HG03175 (cell line): Measurements from ENCODE around the gene C1QBP.
"Not testable (repeated sequence)": the region's sequence is repeated elsewhere in the genome, so short reads cannot be mapped to it uniquely, and the experiment has no call there.

ENCODE experiments used
- ATAC-seq: cut with Tn5 transposase; IDR thresholded peaks from one replicate; pipeline ENCODE4 v1.9.1; 2021; ENCODE audit warnings: mild to moderate bottlenecking, moderate library complexity; ENCODE audit not compliant: unreplicated experiment

Gene C1QBP

DNA sequence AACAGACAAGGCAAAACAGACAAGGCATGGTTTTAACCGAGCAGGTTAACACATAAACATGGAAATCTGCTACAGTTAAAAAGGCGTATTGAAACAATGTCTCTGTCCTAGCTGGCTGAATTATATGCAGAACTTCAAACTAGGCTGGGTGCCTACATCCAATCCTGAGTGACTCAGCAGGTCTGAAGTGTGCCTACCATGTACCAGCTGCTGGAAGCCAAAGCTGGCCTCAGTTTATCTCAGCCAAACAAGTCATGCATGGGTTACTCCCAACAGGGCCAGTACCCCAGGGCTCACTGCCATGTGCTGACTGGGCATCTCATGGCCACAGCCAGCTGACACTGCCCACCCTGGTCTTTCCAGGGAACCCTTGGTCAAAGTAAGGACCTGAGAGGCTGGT lies 4.0 kb downstream of the C1QBP start:
- ATAC-seq: no peak

DNA sequence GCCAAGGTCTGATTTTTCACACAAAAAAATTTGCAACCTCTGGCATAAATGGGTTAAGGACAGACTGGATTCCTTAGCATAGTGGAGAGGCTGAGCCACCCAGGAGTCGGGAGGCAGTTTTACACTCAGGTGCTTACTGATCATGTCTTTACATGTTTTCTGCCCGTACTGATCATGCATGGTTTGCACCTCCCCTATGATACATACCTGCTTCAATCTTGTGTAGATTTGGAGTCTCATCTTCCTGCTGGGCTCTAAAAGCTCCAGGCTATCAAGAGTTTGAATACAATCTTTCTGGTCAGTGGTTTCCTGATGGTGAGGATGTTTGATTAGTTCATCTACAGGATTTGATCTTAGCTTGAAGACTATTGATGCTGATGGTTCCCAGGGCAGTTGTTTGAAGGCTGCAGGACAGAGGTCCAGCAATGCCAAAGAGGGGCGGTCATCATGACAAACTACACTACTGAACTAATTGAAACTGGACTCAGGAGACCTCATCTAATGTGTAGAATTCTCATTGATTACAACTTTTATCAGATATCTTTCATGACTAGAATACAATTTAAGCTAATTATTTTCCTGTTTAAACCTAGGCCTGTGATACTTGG lies 6.9 kb downstream of the C1QBP start:
- ATAC-seq: no peak

DNA sequence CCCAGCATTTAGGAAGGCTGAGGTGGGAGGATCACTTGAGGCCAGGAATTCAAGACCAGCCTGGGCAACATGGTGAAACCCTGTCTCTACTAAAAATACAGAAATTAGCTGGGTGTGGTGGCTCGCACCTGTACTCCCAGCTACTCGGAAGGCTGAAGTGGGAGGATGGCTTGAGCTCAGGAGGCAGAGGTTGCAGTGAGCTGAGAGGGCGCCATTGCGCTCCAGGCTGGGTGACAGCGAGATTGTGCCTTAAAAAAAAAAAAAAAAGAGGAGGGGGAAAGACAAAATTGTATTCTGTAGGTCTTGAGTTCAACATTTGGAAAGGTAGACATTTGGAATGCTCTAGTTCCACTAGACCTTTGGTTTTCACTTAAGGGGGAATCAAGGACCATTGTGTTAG lies 7.7 kb downstream of the C1QBP start:
- ATAC-seq: not testable (repeated sequence)

DNA sequence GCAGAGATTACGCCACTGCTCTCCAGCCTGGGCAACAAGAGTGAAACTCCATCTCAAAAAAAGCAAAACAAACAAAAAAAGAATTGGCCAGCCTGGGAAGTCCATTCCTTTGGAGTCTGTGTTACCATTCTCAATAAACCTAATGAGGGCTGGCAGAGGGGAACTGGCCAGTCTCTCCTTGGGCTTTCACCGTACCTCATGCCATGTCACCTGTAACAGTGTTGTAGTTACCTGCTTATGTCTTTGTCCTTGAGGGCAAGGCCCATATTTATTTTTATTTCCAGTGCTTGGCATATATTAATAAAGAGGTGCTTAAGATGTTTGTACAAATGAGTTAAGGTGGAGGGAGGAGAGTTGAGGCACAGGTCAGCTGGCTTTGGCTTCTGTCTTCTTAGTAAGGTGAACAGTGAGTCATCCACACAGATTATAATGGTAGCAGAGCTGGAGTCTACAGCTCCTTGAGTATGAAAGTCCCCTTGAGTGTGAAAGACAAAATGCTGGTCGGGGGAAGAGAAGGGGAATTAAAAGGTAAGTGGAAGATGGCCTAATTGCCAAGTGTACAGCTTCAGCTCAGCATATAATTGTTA lies 8.4 kb downstream of the C1QBP start:
- no peak for ATAC-seq

DNA sequence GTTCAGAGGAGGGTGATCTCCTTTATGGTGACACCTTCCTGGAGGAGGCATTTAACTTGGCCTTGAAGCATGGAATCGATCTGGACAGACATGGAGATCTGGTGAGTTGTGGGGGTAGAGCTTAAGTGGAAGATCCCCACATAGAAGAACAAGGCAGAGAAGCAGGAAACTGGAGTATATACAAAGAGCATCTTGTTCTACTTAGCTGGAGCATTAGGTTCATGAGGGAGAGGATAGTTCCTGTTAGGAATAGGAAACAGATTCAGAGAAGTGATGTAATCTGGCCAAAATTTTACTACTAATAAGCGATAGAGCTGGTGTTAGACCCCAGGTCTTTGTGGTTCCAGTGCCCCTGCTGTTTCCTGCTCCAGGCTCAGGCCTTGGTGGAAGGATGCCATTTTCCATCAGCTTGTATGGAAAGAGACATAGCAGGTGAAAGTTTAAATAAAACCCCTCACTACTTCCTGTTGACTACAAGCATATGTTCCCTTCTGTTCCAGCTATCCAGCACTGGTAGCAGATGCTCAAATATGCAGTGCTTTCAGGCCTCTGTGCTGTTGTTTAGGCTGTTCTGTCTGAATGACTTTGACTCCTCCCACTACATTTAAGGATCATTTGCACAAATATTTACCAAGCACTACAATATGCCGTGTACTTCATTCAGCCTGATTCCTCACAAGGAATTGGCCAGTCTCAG lies 9.6 kb downstream of the C1QBP start:
- no peak for ATAC-seq

DNA sequence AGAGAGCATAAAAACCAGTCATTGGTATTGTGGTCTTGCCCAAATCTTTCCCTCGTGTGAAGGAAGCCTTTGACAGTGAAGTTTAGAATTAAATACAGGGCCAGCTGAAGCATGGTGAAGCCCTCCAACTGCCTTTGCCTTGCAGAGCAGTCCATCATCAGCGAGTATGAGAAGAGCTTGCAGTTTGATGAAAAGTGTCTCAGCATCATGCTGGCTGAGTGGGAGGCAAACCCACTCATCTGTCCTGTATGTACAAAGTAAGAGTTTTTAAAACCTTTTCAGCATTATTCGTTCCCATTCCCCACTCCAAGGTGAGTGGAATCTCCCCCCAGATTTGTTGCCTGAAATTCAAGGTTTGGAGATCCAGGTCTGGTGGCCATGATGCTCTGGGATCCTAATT lies 13.1 kb downstream of the C1QBP start:
- ATAC-seq: no peak

DNA sequence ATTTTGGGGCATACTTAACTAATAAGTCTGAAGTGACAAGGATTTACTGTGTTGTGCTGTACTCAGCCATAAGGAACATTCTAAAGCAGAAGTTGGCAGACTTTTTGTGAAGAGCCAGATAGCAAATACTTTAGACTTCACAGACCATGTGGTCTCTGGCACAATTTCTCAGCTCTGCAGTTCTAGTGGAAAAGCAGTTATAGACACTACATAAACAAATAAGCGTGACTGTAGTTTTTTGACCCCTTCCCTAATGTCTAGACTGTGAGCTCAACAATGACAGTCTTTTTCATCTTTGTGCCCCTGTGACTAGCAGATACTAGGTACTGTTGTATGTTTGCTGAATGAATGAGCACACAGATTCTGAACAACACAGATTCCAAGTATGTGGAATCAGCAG lies 14.0 kb downstream of the C1QBP start:
- no peak for ATAC-seq

DNA sequence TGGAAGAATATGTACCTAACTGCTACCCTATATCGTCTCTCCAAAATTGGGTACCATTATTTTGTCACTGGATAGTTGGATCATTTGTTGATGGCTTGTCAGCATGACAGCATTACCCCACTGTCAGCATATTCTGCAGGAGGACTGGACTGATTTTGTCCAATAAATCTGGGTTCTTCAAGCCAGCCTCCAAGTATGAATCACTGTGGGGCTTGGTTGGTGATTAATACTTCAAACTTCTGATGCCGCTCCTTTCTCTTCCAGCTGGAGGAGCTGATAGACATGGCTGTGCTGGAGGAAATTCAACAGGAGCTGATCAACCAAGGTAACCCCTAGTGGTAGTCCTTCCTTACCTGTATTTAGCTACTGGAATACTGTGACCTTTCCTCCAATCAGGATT lies 16.4 kb downstream of the C1QBP start:
- ATAC-seq: no peak

DNA sequence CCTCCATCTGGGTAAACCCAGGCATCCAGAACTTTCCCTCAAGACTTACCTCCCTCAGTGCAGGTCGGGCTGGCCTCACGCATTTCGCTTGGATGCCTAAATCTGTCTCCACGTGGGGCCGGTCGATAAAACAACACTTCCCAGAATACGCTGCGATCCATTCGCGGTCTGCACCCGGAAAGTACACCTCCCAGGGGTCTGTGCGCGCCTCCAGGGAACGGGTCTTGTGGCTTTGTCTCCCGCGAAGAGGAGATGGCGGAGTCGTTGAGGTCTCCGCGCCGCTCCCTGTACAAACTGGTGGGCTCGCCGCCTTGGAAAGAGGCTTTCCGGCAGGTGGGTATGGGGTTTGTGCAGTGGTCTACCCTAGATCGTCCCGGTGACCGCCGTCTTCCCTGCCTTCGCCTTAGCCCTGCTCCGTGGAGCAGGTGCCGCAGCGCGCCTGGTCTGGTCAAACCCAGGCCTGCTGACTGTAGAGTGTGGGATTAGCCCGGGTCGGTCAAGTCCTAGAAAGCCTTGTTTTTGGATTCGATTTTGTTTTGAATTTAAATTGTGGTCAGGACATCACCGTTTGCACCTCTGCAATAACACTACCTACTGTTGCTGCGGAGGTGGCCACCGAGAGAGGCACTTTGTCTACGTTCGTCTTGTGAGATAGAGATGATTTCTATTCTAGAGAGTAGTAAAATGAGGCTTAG lies 18.8 kb downstream of the C1QBP start, which contains the start of gene RPAIN:
Gene RPAIN (plus strand): TSS at position 224 of the 695 bp plus-strand sequence. CDS start 29 bp downstream, at position 253.
- peak; percentile 54 for ATAC-seq

DNA sequence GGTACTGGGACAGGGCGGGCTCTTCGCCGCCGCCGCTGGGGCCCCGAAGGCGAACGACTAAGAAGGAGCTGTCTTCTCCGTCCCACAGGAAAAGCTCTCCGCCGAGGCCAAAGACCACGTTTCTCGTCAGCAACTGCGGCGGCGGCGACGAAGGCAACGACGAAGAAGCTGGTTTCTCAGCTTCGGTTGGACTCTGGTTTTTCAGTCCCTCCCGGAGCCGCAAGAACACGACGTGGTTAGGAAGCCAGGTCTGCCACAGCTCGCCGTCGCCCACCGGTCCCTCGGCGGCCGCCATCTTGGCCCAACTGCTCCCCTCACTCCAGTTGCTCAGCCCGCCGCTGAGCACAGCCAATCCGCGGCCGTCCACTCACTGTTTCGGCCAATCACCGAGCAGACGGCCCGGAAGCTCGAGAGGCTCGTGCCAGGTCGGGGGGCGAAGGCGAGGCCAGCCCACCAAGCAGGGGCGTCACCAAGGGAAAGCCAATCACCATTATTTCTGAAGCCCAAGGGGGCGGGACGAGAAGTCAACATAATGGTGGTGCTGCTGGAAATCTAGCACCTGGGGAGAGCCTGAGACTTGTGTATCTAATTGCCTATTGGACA lies 19.5 kb downstream of the C1QBP start, which contains the start of gene NUP88:
Gene NUP88 (minus strand): TSS at position 307 of the 603 bp plus-strand sequence. CDS start 12 bp downstream, at position 295.
- ATAC-seq: peak; percentile 88

DNA sequence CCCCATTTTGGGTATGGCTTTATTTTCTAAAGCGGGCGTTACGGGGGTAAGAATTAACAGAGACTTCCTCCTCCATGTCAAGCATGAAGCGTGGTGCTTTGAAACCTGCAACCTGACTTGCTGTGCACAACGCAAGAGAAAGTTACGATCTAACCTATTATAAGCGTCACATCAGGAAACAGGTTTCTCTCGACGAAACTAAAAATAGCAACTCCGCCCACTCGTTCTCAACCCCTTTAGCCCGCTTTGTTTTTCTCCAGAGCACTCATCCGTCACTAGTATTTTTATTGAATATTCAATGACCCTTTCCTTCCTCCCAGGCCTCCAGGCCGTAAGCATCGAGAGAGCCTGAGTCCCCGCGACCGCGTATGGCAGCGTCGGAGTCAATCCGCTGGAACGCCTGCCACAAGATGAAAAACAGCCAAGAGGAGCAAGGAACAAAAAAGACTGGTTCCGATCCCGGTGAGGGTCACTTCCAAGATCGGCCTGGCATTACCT lies 20.0 kb downstream of the C1QBP start:
- peak; percentile 40 for ATAC-seq

DNA sequence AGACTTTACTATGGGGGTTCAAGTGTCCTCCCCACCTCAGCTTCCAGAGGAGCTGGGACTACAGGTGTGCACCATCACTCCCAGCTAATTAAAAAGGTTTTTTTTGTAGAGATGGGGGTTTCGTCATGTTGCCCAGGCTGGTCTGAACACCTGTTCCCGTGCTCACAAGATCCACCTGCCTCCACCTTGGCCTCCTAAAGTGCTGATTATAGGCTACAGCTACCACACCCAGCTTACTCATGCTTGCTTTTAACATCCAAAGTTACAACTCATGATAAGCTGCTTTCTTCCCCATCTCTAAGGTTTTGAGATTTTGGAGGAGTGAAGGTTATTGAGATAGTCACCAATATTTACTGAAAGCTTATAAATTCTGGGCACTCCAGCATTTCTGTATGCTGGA lies 22.1 kb downstream of the C1QBP start:
- no peak for ATAC-seq

DNA sequence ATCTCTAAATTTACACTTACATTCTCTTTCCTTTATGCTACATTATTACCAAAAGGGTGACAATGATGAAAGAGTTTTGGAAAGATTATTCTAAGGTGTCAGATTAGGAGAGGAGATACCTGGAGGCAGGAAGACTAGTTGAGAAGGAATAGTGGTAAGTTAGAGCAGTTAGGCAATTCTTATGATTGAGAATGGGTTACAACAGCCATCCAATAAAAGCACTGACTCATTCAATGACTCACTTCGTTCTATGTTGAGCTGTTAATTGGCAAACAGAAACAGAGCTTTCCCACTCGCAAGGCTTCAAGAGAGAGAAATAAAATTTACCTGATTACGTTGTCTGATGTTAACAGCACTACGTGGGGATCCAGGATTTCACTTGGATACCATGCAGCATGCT lies 25.3 kb downstream of the C1QBP start:
- no peak for ATAC-seq

DNA sequence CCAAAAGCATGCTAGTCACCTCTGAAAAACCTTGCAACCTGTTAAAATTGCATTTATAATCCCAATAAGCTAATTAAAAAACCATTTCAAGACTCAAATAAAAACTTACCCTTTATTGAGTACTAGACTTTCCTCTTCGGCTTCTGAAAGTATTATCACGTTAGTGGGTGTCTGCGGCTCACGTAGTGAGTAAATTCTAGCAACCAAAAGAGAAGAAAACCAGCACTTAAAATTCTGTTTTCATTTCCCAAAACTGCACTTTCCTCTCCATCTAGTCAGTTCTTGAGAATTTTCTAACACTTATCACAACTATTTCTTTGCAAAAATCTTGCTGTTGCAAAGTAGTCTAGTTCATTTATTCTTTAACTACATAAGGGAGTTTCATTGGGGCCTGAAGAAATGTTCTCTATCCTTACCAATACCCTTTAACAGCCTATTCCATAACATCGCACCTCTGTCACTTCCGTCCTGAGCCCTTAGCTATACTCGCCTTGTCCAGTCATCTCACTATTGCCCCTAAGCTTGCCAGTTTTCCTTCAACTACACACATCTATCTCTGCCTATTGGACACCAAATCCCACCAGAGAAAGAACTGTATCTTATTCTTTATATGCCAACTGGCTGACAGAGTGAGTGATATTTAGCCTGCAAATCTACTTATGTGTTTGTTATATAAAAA lies 28.2 kb downstream of the C1QBP start:
- no peak for ATAC-seq

DNA sequence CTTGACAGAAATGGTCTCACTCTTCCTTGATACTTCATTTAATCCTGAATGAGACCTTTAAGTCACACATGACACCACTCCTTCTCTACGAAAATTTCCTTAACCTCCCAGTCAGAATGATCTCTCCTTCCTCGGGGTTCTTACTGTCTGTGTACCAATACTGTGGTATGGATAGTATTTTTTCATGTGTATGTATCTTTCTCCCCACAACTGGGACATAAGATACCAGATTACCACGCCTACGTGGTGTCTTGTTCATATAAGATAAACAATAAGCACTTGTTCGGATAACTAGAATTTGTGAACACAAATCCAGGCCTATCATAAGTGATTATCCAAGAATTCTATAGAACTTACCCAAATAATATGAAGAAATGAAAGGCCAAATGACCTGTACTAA lies 30.8 kb downstream of the C1QBP start:
- ATAC-seq: no peak

DNA sequence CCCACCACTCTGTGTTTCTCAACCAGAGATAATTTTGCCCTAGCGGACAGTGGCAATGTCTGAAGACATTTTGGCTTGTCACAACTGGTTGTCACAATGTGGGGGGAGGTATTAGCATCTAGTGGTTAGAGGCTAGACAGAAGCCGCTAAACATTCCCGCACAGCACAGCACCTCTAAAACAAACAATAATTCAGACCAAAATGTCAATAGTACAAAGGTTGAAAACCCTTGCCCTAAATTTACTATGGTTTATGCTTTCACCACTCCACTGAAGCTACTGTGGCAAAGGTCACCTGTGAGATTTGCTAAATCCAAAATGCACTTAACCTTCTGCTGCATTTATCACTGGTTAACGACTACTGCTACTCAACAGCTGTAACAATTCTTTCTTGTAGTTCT lies 33.6 kb downstream of the C1QBP start:
- no peak for ATAC-seq

DNA sequence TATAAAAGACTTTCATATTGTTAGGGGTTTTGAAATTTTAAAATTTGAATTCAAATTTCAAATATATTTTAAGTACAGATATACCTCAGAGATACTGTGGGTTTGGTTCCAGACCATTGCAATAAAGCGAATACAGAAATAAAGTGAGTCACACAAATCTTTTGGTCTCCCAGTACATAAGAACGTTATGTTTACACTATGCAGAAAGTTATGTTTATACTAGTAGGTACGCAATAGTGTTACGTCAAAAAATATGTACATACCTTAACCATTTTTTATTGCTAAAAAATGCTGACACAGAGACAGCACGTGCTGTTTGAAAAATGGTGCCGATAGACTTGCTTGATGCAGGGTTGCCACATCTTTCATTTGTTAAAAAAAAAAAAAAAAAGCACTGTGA lies 39.2 kb downstream of the C1QBP start:
- no peak for ATAC-seq

DNA sequence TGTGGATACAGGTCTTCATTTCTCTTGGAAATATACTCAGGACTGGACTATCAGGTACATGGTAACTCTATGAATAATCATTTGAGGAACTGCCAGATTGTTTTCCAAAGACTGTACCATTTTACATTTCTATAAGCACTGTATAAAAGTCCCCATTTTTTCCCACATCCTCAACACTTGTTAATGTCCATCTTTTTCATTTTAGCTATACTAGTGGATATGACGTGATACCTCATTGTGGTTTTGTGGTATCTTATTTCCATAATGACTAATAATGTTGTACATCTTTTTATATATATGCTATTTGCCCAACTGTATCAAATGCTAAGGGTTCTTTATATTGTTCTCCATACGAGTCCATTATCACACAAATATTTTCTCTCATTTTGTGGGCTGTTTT lies 42.3 kb downstream of the C1QBP start:
- ATAC-seq: no peak

DNA sequence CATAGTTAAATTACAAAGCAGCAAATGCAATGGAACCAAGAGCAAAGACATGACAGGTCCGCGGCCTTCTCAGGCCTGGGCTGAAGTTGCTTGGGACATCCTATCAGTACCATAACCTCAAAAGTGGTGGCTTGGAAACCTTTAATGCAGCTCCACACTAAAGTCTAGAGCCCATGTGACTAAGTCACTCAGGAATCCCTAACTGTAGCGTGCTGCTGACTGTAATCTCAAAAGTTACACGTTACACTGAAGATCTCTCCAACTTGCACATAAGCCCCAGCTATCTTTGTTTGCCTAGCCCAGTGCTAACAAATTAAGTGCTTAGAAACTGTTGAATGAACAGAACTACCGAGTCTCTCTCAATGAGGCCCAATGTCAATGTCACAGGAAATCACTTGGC lies 47.3 kb downstream of the C1QBP start:
- no peak for ATAC-seq
